ENCODE data around the gene PCNX3. TPM values are rescaled to one million over a fixed set of nuclear protein-coding genes. Genes with fewer than 3 reads are reported as not detected.

PCNX3 gene
- polyA plus RNA-seq, 1 donor (not counting 4 experiments of a cell fraction or from before 2014, with no cell fraction given) = 6.1 TPM

- TF ChIP-seq CTCF (optimal IDR thresholded peaks at IDR 0.05 in 1 of 3, IDR thresholded peaks at IDR 0.05 in 1 of 3, conservative IDR thresholded peaks at IDR 0.05 in 1 of 3; ENCODE audit: extremely low read depth in 1 of 3, insufficient read depth in 2 of 3, low read length in 3 of 3) (no peak), EZH2 (IDR thresholded peaks at IDR 0.05; ENCODE audit: low read length) (no peak)
- Histone ChIP-seq H3K9me3 (ENCODE audit: control insufficient read depth, low read depth, low read length) (no peaks in the 10 kb centered on the region), H3K9me1 (ENCODE audit: control insufficient read depth, extremely low read depth, insufficient read depth, low read length) (no peaks in the 10 kb centered on the region), H3K4me2 (ENCODE audit: control insufficient read depth, extremely low read depth, insufficient read depth, low read depth, low read length) (peak overlapping the region; percentile 91), H3K27me3 (ENCODE audit: control insufficient read depth, extremely low read depth, insufficient read depth, low read length) (no peaks in the 10 kb centered on the region), H3K9ac (ENCODE audit: control insufficient read depth, extremely low read depth, insufficient read depth, low read length) (peak overlapping the region; percentile 48), H3K4me1 (ENCODE audit: control insufficient read depth, extremely low read depth, insufficient read depth, low read length) (peaks cover 64% of the 10 kb centered on the region), H3K27ac (ENCODE audit: control insufficient read depth, insufficient read depth, low read length) (peak overlapping the region; percentile 40), H2AFZ (ENCODE audit: control insufficient read depth, low read length) (no peak overlapping the region), H3K36me3 (ENCODE audit: control insufficient read depth in 2 of 2, extremely low read depth in 1 of 2, insufficient read depth in 2 of 2, low read length in 2 of 2) (no peaks in the 10 kb centered on the region), H3K79me2 (ENCODE audit: control insufficient read depth, insufficient read depth, low read length) (peaks cover 32% of the 10 kb centered on the region), H4K20me1 (ENCODE audit: control insufficient read depth, extremely low read depth, insufficient read depth, low read length) (peaks cover 8% of the 10 kb centered on the region), H3K4me3 (ENCODE audit: control insufficient read depth in 2 of 3, extremely low read depth in 1 of 3, insufficient read depth in 2 of 3, low read depth in 1 of 3, low read length in 3 of 3) (peak overlapping the region; percentile 39 to 90 (median 85))
- dilution Hi-C loops (cut with MboI; ENCODE audit: extremely low pct_ligation_motif_present, low sequenced_read_pairs) = no loop called here
- DNase-seq (ENCODE audit: low read depth, low spot score) (no peak), FAIRE-seq (no peak)
Observed at GRCh38 chr11:65573391-65574079, 42.0 kb upstream of the PCNX3 start.

GRCh38 chr11:65574109-65574810, 41.3 kb upstream of the PCNX3 start:
- Histone ChIP-seq H3K36me3 (ENCODE audit: control insufficient read depth in 2 of 2, extremely low read depth in 1 of 2, insufficient read depth in 2 of 2, low read length in 2 of 2) (peaks cover 0 to 2% of the 10 kb centered on the region in 2 experiments), H3K4me3 (ENCODE audit: control insufficient read depth in 2 of 3, extremely low read depth in 1 of 3, insufficient read depth in 2 of 3, low read depth in 1 of 3, low read length in 3 of 3) (peak overlapping the region; percentile 21 to 85 (median 51)), H3K27ac (ENCODE audit: control insufficient read depth, insufficient read depth, low read length) (peak overlapping the region; percentile 47), H3K79me2 (ENCODE audit: control insufficient read depth, insufficient read depth, low read length) (peaks cover 25% of the 10 kb centered on the region), H3K9me3 (ENCODE audit: control insufficient read depth, low read depth, low read length) (no peaks in the 10 kb centered on the region), H3K27me3 (ENCODE audit: control insufficient read depth, extremely low read depth, insufficient read depth, low read length) (no peaks in the 10 kb centered on the region), H3K4me1 (ENCODE audit: control insufficient read depth, extremely low read depth, insufficient read depth, low read length) (peaks cover 57% of the 10 kb centered on the region), H3K9ac (ENCODE audit: control insufficient read depth, extremely low read depth, insufficient read depth, low read length) (peak overlapping the region; percentile 48), H3K9me1 (ENCODE audit: control insufficient read depth, extremely low read depth, insufficient read depth, low read length) (no peaks in the 10 kb centered on the region), H3K4me2 (ENCODE audit: control insufficient read depth, extremely low read depth, insufficient read depth, low read depth, low read length) (peak overlapping the region; percentile 91), H4K20me1 (ENCODE audit: control insufficient read depth, extremely low read depth, insufficient read depth, low read length) (peaks cover 8% of the 10 kb centered on the region), H2AFZ (ENCODE audit: control insufficient read depth, low read length) (no peak overlapping the region)
- DNase-seq (ENCODE audit: low read depth, low spot score) = no peak
- dilution Hi-C loops (cut with MboI; ENCODE audit: extremely low pct_ligation_motif_present, low sequenced_read_pairs) = no loop called here
- FAIRE-seq = no peak
- TF ChIP-seq EZH2 (IDR thresholded peaks at IDR 0.05; ENCODE audit: low read length) (no peak), CTCF (optimal IDR thresholded peaks at IDR 0.05 in 1 of 3, IDR thresholded peaks at IDR 0.05 in 1 of 3, conservative IDR thresholded peaks at IDR 0.05 in 1 of 3; ENCODE audit: extremely low read depth in 1 of 3, insufficient read depth in 2 of 3, low read length in 3 of 3) (peak in 2 of 3 experiments; percentile 46 to 73)
